CD4-positive, alpha-beta T cell treated with Interleukin-1 beta for 1 hour (primary cell): ENCODE data around the gene KLF1.

ENCODE experiments used
- DNase-seq, 2 donors: peaks; one replicate each; pipeline ENCODE4 v3.0.0-alpha.2; 2020 to 2022

KLF1 gene

DNA sequence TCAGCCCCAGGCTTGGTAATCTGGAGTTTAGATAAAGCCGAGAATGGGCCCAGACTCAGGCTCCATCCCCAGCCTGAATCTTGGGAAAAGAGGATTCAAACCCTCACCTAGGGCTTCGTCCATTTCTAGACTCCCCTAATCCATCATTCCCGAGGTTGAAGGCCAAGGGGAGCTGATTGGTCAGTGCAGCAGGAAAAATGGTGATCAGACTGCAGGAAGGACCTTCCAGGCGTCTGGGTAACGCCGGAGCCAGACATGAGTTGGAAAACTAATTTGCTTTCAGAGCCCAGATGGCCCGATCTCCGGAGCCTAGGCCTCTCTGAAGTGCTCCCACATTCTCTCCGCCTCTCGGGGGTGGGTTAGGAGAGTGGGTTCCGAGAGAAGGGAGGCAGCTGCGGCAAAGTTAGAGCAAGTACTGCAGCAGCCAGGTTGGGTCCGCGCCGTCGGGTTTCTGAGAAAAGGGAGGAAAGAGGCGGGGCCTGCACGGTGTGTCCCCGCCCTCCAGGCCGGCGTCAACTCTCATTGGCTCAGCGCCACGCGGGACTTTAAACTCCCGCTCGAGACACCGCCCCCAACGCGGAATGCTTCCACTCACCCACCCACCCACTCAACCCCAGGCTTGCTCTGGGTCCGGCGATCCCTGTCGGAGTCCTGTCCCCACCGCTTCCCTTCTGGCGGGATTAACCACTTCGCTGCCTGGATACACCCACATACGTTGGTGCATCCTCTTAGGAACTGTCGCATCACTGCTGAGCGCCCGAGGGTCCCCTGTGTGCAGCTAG, 51.8 kb downstream of the KLF1 start:
- DNase-seq, result peak in 1 of 2 donors; percentile 22

GRCh38 chr19:12834566-12834943, 52.4 kb downstream of the KLF1 start, which contains the start of gene RTBDN:
RTBDN (minus strand) TSS chr19:12834579; CDS start chr19:12829979, 4,600 bp downstream.
- DNase-seq, result no peak
